ENCODE results near the gene COL5A3.
"Not testable (repeated sequence)": the region's sequence is repeated elsewhere in the genome, so short reads cannot be mapped to it uniquely, and the experiment has no call there.

The COL5A3 gene

GRCh38 chr19:10026744-10027143 lies 16.4 kb upstream of the COL5A3 start:
- H3K36me3 ChIP-seq (ENCODE audit: control insufficient read depth, insufficient read depth, low read length) = no peaks in the 10 kb centered on the region
- H3K4me1 ChIP-seq (ENCODE audit: control insufficient read depth, insufficient read depth, low read length) = no peaks in the 10 kb centered on the region
- H3K4me3 ChIP-seq (ENCODE audit: low read depth, low read length) = no peak overlapping the region
- H3K9ac ChIP-seq (ENCODE audit: low read depth, low read length) = no peak overlapping the region
- H3K27me3 ChIP-seq (ENCODE audit: control insufficient read depth, insufficient read depth, low read length) = peaks cover 9% of the 10 kb centered on the region
- H3K9me3 ChIP-seq (ENCODE audit: control insufficient read depth, insufficient read depth, low read length) = no peaks in the 10 kb centered on the region

GRCh38 chr19:10023096-10023495 lies 12.8 kb upstream of the COL5A3 start:
- H3K4me3 ChIP-seq (ENCODE audit: low read depth, low read length); H3K36me3 ChIP-seq (ENCODE audit: control insufficient read depth, insufficient read depth, low read length); H3K4me1 ChIP-seq (ENCODE audit: control insufficient read depth, insufficient read depth, low read length); H3K27me3 ChIP-seq (ENCODE audit: control insufficient read depth, insufficient read depth, low read length); H3K9me3 ChIP-seq (ENCODE audit: control insufficient read depth, insufficient read depth, low read length); H3K9ac ChIP-seq (ENCODE audit: low read depth, low read length): not testable (repeated sequence)

- H3K9me3 ChIP-seq (ENCODE audit: control insufficient read depth, insufficient read depth, low read length) = no peaks in the 10 kb centered on the region
- no peak overlapping the region for H3K9ac ChIP-seq (ENCODE audit: low read depth, low read length)
- H3K4me3 ChIP-seq (ENCODE audit: low read depth, low read length) = no peak overlapping the region
- no peaks in the 10 kb centered on the region for H3K4me1 ChIP-seq (ENCODE audit: control insufficient read depth, insufficient read depth, low read length)
- H3K27me3 ChIP-seq (ENCODE audit: control insufficient read depth, insufficient read depth, low read length) = peaks cover 4% of the 10 kb centered on the region
- no peaks in the 10 kb centered on the region for H3K36me3 ChIP-seq (ENCODE audit: control insufficient read depth, insufficient read depth, low read length)
These were observed 11.6 kb upstream of the COL5A3 start for GRCh38 chr19:10021863-10022262.

- no peaks in the 10 kb centered on the region for H3K4me1 ChIP-seq (ENCODE audit: control insufficient read depth, insufficient read depth, low read length)
- H3K36me3 ChIP-seq (ENCODE audit: control insufficient read depth, insufficient read depth, low read length) = no peaks in the 10 kb centered on the region
- H3K4me3 ChIP-seq (ENCODE audit: low read depth, low read length) = no peak overlapping the region
- H3K27me3 ChIP-seq (ENCODE audit: control insufficient read depth, insufficient read depth, low read length) = no peaks in the 10 kb centered on the region
- no peak overlapping the region for H3K9ac ChIP-seq (ENCODE audit: low read depth, low read length)
- no peaks in the 10 kb centered on the region for H3K9me3 ChIP-seq (ENCODE audit: control insufficient read depth, insufficient read depth, low read length)
These were observed 11.1 kb upstream of the COL5A3 start for GRCh38 chr19:10021446-10021845.

GRCh38 chr19:10020851-10021250 lies 10.5 kb upstream of the COL5A3 start:
- H3K9ac ChIP-seq (ENCODE audit: low read depth, low read length) = no peak overlapping the region
- H3K9me3 ChIP-seq (ENCODE audit: control insufficient read depth, insufficient read depth, low read length) = no peaks in the 10 kb centered on the region
- H3K27me3 ChIP-seq (ENCODE audit: control insufficient read depth, insufficient read depth, low read length) = no peaks in the 10 kb centered on the region
- H3K4me3 ChIP-seq (ENCODE audit: low read depth, low read length) = no peak overlapping the region
- H3K4me1 ChIP-seq (ENCODE audit: control insufficient read depth, insufficient read depth, low read length) = no peaks in the 10 kb centered on the region
- no peaks in the 10 kb centered on the region for H3K36me3 ChIP-seq (ENCODE audit: control insufficient read depth, insufficient read depth, low read length)

GRCh38 chr19:10019246-10019645 lies 8.9 kb upstream of the COL5A3 start:
- no peak overlapping the region for H3K9ac ChIP-seq (ENCODE audit: low read depth, low read length)
- no peaks in the 10 kb centered on the region for H3K27me3 ChIP-seq (ENCODE audit: control insufficient read depth, insufficient read depth, low read length)
- no peaks in the 10 kb centered on the region for H3K9me3 ChIP-seq (ENCODE audit: control insufficient read depth, insufficient read depth, low read length)
- no peaks in the 10 kb centered on the region for H3K4me1 ChIP-seq (ENCODE audit: control insufficient read depth, insufficient read depth, low read length)
- H3K4me3 ChIP-seq (ENCODE audit: low read depth, low read length) = no peak overlapping the region
- no peaks in the 10 kb centered on the region for H3K36me3 ChIP-seq (ENCODE audit: control insufficient read depth, insufficient read depth, low read length)

GRCh38 chr19:10018786-10019185 lies 8.5 kb upstream of the COL5A3 start:
- H3K4me3 ChIP-seq (ENCODE audit: low read depth, low read length) = no peak overlapping the region
- H3K9me3 ChIP-seq (ENCODE audit: control insufficient read depth, insufficient read depth, low read length) = no peaks in the 10 kb centered on the region
- no peak overlapping the region for H3K9ac ChIP-seq (ENCODE audit: low read depth, low read length)
- no peaks in the 10 kb centered on the region for H3K4me1 ChIP-seq (ENCODE audit: control insufficient read depth, insufficient read depth, low read length)
- no peaks in the 10 kb centered on the region for H3K27me3 ChIP-seq (ENCODE audit: control insufficient read depth, insufficient read depth, low read length)
- H3K36me3 ChIP-seq (ENCODE audit: control insufficient read depth, insufficient read depth, low read length) = no peaks in the 10 kb centered on the region

GRCh38 chr19:10018263-10018662 lies 8.0 kb upstream of the COL5A3 start:
- no peaks in the 10 kb centered on the region for H3K27me3 ChIP-seq (ENCODE audit: control insufficient read depth, insufficient read depth, low read length)
- H3K4me3 ChIP-seq (ENCODE audit: low read depth, low read length) = no peak overlapping the region
- no peaks in the 10 kb centered on the region for H3K4me1 ChIP-seq (ENCODE audit: control insufficient read depth, insufficient read depth, low read length)
- H3K9me3 ChIP-seq (ENCODE audit: control insufficient read depth, insufficient read depth, low read length) = no peaks in the 10 kb centered on the region
- H3K36me3 ChIP-seq (ENCODE audit: control insufficient read depth, insufficient read depth, low read length) = no peaks in the 10 kb centered on the region
- no peak overlapping the region for H3K9ac ChIP-seq (ENCODE audit: low read depth, low read length)

- Histone ChIP-seq H3K36me3 (ENCODE audit: control insufficient read depth, insufficient read depth, low read length) (no peaks in the 10 kb centered on the region), H3K9me3 (ENCODE audit: control insufficient read depth, insufficient read depth, low read length) (no peaks in the 10 kb centered on the region), H3K9ac (ENCODE audit: low read depth, low read length) (no peak overlapping the region), H3K4me1 (ENCODE audit: control insufficient read depth, insufficient read depth, low read length) (peaks cover 4% of the 10 kb centered on the region), H3K27me3 (ENCODE audit: control insufficient read depth, insufficient read depth, low read length) (peaks cover 21% of the 10 kb centered on the region), H3K4me3 (ENCODE audit: low read depth, low read length) (no peak overlapping the region)
These were observed 3.7 kb upstream of the COL5A3 start for GRCh38 chr19:10013834-10014618.

GRCh38 chr19:10013316-10013715 lies 3.0 kb upstream of the COL5A3 start, which contains the start of gene RDH8:
RDH8 (plus strand) TSS chr19:10013483; CDS start chr19:10013498, 15 bp downstream.
- no peaks in the 10 kb centered on the region for H3K36me3 ChIP-seq (ENCODE audit: control insufficient read depth, insufficient read depth, low read length)
- no peaks in the 10 kb centered on the region for H3K9me3 ChIP-seq (ENCODE audit: control insufficient read depth, insufficient read depth, low read length)
- H3K9ac ChIP-seq (ENCODE audit: low read depth, low read length) = no peak within 1 kb of the TSS
- peaks cover 26% of the 10 kb centered on the region for H3K27me3 ChIP-seq (ENCODE audit: control insufficient read depth, insufficient read depth, low read length)
- no peak within 1 kb of the TSS for H3K4me3 ChIP-seq (ENCODE audit: low read depth, low read length)
- H3K4me1 ChIP-seq (ENCODE audit: control insufficient read depth, insufficient read depth, low read length) = peaks cover 6% of the 10 kb centered on the region

GRCh38 chr19:10011974-10012373 lies 1.7 kb upstream of the COL5A3 start:
- Histone ChIP-seq H3K4me1 (ENCODE audit: control insufficient read depth, insufficient read depth, low read length) (peaks cover 6% of the 10 kb centered on the region), H3K4me3 (ENCODE audit: low read depth, low read length) (no peak overlapping the region), H3K9me3 (ENCODE audit: control insufficient read depth, insufficient read depth, low read length) (no peaks in the 10 kb centered on the region), H3K36me3 (ENCODE audit: control insufficient read depth, insufficient read depth, low read length) (no peaks in the 10 kb centered on the region), H3K9ac (ENCODE audit: low read depth, low read length) (no peak overlapping the region), H3K27me3 (ENCODE audit: control insufficient read depth, insufficient read depth, low read length) (peaks cover 26% of the 10 kb centered on the region)

GRCh38 chr19:10010939-10011338 lies 635 bp upstream of the COL5A3 start:
- Histone ChIP-seq H3K27me3 (ENCODE audit: control insufficient read depth, insufficient read depth, low read length) (peaks cover 26% of the 10 kb centered on the region), H3K9ac (ENCODE audit: low read depth, low read length) (no peak overlapping the region)

More at GRCh38 chr19:10010939-10011338, 635 bp upstream of the COL5A3 start:
- Histone ChIP-seq H3K4me3 (ENCODE audit: low read depth, low read length) (peak overlapping the region; percentile 13), H3K4me1 (ENCODE audit: control insufficient read depth, insufficient read depth, low read length) (peaks cover 6% of the 10 kb centered on the region), H3K9me3 (ENCODE audit: control insufficient read depth, insufficient read depth, low read length) (no peaks in the 10 kb centered on the region), H3K36me3 (ENCODE audit: control insufficient read depth, insufficient read depth, low read length) (no peaks in the 10 kb centered on the region)
